ENCODE results near the gene SH3GL2.

The SH3GL2 gene

DNA sequence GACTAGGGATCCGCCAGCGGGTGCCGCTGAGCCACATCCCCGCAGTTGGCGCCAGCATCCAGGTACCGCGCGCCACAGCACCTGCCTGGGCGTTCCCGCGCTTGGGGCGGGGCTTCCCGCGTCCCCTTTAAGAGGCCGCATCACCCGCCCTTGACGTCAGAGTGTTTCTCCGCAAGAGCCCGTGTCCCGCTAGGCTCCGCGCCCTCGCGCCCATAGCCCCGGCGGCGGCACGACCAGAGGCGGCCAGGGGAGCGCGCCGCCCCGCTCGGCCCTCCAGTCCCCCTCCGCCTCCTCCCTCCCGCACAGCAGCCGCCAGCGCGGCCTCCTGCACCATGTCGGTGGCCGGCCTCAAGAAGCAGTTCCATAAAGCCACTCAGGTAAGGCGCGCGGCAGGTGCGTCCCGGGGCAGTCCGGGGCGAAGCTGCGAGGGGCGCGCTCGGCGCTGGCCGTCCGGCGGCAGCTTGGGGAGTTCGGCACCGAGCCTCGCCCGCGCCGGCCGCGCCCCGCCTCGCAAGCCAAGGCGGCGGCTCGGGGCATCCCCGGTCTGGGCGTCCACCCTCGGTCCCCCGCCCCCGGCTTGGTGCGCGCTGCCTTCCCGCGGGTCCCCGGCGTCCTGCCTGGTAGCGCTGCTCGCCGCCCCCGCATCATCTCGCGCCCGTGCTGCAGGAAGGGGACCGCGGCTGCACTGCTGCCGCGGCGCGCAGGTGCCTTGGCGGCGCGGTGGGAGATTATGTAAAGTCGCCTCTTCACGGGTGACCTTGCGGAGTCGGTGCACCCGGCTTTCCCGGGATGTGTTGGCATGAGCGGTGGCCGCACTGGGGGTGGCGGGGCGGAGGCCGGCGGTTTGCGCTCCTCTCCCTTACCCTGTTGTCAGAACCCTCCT lies at the start of gene SH3GL2:
Gene SH3GL2, plus strand, starts transcription at position 156 of the 883 bp plus-strand sequence.
- Mint-ChIP-seq H3K4me1 (peaks cover 6% of the 10 kb centered on the region), H3K4me3 (no peak within 1 kb of the TSS), H3K27ac (no peak within 1 kb of the TSS), H3K9me3 (peaks cover 8% of the 10 kb centered on the region), H3K36me3 (no peaks in the 10 kb centered on the region)
- peak; percentile 16 for ATAC-seq
- DNase-seq (ENCODE audit: low spot score in 2 of 2) = no peak

DNA sequence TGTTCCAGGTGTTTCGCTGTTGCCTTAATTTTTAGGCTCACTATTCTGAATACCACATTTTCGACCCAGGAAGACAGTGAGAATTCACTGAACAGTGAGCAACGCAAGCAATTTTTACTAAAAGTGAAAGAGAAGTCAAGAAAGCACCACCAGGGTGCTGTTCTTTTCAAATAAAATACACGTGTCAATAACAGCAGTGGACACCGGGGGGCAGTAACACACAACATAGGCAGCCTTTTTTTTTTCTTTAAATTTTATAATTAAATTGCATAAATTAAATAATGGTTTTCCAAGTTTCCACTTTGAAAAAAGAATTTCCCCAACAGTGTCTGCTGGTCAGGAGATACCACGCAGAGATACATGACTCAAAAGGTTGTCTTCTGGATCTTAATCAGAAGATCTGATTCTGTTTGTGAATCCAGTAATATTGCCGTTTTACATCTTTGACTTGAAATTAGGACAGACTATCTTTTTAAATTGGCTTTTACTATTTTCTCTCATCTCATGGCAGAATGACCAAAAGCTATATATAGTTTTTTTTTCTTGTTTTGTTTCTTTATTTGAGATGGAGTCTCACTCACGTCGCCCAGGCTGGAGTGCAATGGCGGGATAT lies 47.1 kb upstream of the SH3GL2 start:
- no peak overlapping the region for H3K4me3 Mint-ChIP-seq
- ATAC-seq = no peak

DNA sequence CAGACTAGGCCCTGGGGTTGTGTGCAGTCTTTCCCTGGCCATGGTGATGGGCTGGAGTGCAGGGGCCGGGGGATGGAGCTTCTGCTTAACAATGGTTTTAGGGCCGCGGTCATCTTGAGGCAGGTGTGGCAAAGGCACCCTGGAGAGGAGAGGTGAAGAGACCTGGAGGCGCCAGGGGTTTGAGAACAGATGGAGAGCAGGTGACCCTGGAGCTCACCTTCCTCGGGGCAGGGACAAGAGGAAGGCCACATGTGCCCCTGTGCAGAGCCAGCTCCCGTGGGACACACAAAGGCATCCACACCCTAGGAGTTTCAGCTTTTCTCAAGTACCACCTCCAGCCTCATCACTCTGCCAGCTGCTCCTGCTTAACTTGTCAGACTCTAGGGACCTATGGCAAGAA lies 46.4 kb upstream of the SH3GL2 start:
- ATAC-seq = no peak
- Mint-ChIP-seq H3K4me1 (no peaks in the 10 kb centered on the region), H3K4me3 (no peak overlapping the region), H3K27ac (no peak overlapping the region), H3K36me3 (no peaks in the 10 kb centered on the region), H3K9me3 (peaks cover 7% of the 10 kb centered on the region)
- DNase-seq (ENCODE audit: low spot score in 2 of 2) = no peak

More for the DNA sequence above, 47.1 kb upstream of the SH3GL2 start:
- Mint-ChIP-seq H3K36me3 (no peaks in the 10 kb centered on the region), H3K9me3 (peaks cover 9% of the 10 kb centered on the region), H3K27ac (no peak overlapping the region), H3K4me1 (no peaks in the 10 kb centered on the region)
- DNase-seq (ENCODE audit: low spot score in 2 of 2) = no peak

DNA sequence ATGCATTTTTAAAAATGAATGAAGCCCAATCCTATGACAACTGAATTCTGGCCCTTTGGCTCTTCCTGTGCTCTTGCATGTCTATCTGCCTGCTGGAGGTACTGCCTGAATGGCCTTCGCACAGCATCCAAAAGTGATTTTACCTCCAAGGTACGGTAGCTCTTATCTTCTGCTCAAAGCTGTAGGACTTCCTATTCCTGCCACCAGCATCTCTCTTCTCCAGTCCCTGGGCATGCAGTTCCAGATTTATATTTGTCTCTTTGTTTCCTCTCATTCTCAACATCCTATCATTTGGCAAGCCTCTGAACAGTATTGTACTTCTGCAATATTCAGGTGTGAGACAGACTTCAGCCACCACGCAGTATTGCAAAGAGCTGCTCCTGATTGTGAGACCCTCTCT lies 43.7 kb upstream of the SH3GL2 start:
- Mint-ChIP-seq H3K36me3 (no peaks in the 10 kb centered on the region), H3K9me3 (peaks cover 6% of the 10 kb centered on the region), H3K4me3 (no peak overlapping the region), H3K4me1 (no peaks in the 10 kb centered on the region), H3K27ac (no peak overlapping the region)
- DNase-seq (ENCODE audit: low spot score in 2 of 2) (no peak), ATAC-seq (no peak)

DNA sequence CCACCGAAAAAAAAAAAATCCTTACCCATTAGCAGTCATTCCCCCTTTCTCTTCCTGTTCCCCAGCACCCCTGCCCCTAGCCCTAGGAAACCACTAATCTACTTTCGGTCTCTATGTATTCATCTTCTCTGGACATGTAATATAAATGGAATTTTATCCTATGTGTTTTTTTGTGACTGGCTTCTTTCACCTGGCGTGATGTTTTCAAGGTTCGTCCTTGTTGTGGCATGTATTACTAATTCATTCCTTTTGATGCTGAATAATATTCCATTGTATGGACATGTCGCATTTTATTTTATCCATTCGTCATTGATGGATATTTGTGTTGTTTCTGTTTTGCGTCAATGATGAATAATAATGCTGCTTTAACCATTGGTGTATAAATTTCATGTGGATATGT lies 42.8 kb upstream of the SH3GL2 start:
- H3K4me1 Mint-ChIP-seq = no peaks in the 10 kb centered on the region
- peaks cover 11% of the 10 kb centered on the region for H3K9me3 Mint-ChIP-seq
- H3K36me3 Mint-ChIP-seq = no peaks in the 10 kb centered on the region
- DNase-seq (ENCODE audit: low spot score in 2 of 2) = no peak
- no peak overlapping the region for H3K27ac Mint-ChIP-seq
- ATAC-seq = no peak
- no peak overlapping the region for H3K4me3 Mint-ChIP-seq

DNA sequence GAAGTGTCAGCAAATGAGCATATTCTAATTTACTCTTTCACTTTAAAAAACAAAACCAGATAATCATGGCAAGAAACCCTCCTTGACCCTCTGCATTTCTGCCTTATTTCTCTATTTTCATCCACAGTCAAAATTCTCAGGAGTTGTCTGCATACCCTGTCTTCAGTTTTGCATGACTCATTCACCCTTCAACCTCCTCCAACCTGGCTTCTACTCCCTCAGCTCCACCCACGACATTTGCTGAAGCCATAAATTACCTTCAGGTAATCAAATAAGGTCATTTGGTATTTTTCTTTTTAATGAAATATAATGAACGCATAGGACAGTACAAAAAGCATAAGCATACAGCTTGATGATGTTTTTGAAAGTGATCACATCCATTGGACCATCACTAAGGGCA lies 27.8 kb upstream of the SH3GL2 start:
- H3K4me3 Mint-ChIP-seq = no peak overlapping the region
- no peaks in the 10 kb centered on the region for H3K4me1 Mint-ChIP-seq
- H3K9me3 Mint-ChIP-seq = peaks cover 7% of the 10 kb centered on the region
- ATAC-seq (no peak), DNase-seq (ENCODE audit: low spot score in 2 of 2) (no peak)
- no peak overlapping the region for H3K27ac Mint-ChIP-seq
- no peaks in the 10 kb centered on the region for H3K36me3 Mint-ChIP-seq

DNA sequence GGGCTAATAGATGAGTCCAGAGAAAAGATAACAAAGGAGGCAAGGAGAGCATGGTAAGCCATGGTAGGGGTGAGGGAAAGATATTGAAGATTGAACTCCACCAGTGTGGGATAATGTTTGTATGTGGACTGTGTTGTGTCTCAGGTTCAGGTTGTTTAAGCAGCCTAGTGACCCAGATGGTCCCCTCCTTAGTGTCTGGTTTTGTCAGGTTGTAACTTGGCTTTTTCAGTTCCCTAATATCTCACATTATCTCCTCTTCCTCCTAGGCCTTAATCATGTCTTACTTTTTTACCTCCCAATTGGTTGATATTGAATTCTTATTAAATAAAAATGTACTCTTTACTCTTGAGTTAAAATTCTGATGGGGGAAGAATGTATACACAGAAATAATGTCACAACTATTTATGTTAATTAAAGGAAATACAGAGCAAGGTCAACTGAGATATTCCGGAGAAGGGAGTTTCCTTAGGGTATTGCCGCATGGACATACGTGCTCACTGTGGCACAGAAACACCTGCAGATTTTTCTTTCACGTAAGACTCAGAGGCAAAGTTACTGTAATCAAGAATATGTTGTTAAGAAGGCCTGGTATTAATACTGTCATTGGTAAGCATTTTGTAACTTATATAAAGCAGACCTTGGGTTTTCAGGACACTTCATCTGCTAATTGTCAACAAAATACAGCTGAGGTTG lies 23.4 kb upstream of the SH3GL2 start:
- Mint-ChIP-seq H3K4me3 (no peak overlapping the region), H3K27ac (no peak overlapping the region), H3K9me3 (peaks cover 12% of the 10 kb centered on the region), H3K36me3 (no peaks in the 10 kb centered on the region), H3K4me1 (no peaks in the 10 kb centered on the region)
- no peak for DNase-seq (ENCODE audit: low spot score in 2 of 2)
- no peak for ATAC-seq

DNA sequence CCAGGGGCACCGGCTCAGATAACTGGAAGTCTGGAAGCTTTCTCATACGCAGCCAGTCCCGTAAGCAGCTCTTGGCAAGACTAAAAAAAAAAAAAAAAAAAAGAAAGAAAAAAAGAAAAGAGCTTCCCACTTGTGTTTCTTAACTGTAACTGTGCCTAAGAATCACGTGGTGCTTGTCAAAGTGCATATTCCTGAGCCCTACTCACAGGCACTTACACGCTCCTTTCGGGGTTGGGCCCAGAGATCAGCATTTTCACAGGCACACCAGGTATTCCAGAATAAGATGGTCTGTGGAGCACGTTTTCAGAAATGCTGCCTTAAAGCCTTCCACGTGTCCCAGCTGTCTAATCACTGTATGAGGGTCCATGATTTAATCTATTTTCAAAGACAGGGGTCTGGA lies 22.6 kb upstream of the SH3GL2 start:
- DNase-seq (ENCODE audit: low spot score in 2 of 2) (no peak), ATAC-seq (no peak)
- peaks cover 14% of the 10 kb centered on the region for H3K9me3 Mint-ChIP-seq
- H3K4me3 Mint-ChIP-seq = no peak overlapping the region
- no peak overlapping the region for H3K27ac Mint-ChIP-seq
- no peaks in the 10 kb centered on the region for H3K4me1 Mint-ChIP-seq
- H3K36me3 Mint-ChIP-seq = no peaks in the 10 kb centered on the region

DNA sequence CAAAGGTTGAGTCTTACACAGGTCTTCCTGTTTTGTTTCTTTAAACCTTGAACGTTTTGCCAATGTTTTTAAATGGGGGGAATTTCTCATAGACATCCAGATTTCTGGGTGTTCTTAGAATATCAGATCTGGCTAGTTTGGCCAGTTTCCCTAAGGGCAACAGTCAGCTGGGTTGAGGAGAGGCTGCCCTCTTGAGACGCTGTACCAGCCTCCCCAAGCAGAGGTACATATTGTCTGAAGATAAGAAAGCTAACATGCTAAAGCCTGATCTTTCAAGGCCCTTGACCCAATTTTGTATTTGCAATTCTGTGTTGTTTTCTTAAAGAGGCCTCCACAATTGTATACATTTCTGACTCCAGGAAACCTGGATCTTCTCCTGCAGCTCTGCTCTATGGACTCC lies 21.9 kb upstream of the SH3GL2 start:
- Mint-ChIP-seq H3K4me3 (no peak overlapping the region), H3K36me3 (no peaks in the 10 kb centered on the region), H3K9me3 (peaks cover 14% of the 10 kb centered on the region), H3K27ac (no peak overlapping the region), H3K4me1 (no peaks in the 10 kb centered on the region)
- no peak for ATAC-seq
- no peak for DNase-seq (ENCODE audit: low spot score in 2 of 2)

DNA sequence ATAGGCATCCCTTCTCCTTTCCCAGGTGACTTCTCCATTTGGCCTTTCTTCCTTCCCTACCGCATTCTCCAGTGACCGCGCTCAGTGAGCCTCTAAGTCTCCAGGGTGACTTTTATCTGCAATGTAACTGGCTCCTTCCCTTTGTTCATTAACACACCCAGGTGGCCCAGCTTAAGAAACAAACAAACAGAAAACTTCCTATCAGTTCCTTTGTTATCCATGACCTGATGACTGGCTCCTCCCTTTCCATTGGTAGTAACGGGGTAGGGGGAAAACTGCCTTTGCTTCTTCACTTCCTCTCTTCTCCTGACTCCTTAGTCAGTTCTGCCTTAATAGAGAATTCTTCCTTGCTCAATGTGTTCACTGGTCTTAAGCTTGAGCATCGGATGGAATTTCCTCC lies 7.0 kb upstream of the SH3GL2 start:
- Mint-ChIP-seq H3K27ac (no peak overlapping the region), H3K4me1 (no peaks in the 10 kb centered on the region), H3K9me3 (peaks cover 12% of the 10 kb centered on the region), H3K36me3 (no peaks in the 10 kb centered on the region), H3K4me3 (no peak overlapping the region)
- DNase-seq (ENCODE audit: low spot score in 2 of 2) (no peak), ATAC-seq (no peak)

DNA sequence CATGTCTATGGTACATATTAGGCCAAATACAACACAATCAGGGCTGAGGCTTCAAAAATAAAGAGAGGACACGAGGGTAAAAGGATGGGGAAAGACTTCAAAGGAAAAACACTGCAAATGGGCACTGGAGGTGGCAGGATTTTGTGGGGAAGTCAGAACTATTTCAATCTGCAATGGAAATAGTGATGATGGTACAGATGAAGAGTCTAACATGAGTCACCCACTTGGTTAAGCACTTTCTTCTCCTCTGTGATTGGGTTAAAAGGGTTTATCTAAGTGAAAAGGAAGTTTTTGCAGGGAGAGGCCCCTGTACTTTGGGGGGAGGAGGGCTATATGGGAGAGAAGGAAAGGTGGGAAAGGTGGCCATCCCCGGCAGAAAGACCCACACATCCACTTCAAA lies 4.5 kb upstream of the SH3GL2 start:
- DNase-seq (ENCODE audit: low spot score in 2 of 2) (no peak), ATAC-seq (no peak)
- peaks cover 14% of the 10 kb centered on the region for H3K9me3 Mint-ChIP-seq
- no peak overlapping the region for H3K4me3 Mint-ChIP-seq
- H3K27ac Mint-ChIP-seq = no peak overlapping the region
- no peaks in the 10 kb centered on the region for H3K4me1 Mint-ChIP-seq
- no peaks in the 10 kb centered on the region for H3K36me3 Mint-ChIP-seq

DNA sequence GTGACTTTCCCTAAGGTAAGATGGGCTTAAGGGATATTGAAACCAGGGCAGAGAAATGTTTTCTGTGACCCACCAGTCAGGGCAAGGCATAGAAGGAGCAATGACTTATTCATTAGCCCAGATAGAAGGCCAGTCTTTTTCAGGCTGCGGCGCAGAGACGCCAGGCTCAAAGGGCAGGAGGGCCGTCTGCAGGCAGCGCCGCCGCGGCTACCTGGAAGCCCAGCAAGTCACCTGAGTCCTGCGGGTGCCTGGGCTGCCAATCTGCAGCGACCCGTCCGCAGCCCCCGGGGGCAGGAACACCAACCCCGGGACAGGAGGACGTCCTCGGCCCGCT lies 322 bp upstream of the SH3GL2 start:
- Mint-ChIP-seq H3K27ac (no peak overlapping the region), H3K4me1 (peaks cover 6% of the 10 kb centered on the region), H3K36me3 (no peaks in the 10 kb centered on the region)

DNA sequence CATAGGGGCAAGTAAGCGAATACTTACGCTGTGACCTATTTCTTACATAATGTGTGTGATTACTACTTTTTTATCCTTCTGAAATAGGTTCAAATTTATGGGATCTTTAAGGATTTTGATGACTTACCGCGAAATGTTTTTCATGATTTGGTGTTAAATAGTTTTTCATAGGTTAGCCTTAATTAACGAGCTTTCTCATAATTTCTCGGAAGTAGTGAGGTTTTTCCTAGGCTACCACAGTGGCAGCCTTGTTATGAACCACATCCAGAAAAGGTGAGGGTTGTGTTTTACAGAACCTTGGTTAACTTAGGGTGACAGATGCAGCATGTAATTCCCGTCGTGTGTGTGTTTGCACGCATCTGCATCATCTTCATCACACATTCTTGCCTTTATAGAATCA lies 1.3 kb downstream of the SH3GL2 start:
- ATAC-seq (no peak), DNase-seq (ENCODE audit: low spot score in 2 of 2) (no peak)
- Mint-ChIP-seq H3K4me1 (peaks cover 6% of the 10 kb centered on the region), H3K9me3 (peaks cover 4% of the 10 kb centered on the region), H3K36me3 (no peaks in the 10 kb centered on the region), H3K27ac (no peak overlapping the region), H3K4me3 (no peak overlapping the region)

More for the DNA sequence above, 322 bp upstream of the SH3GL2 start:
- Mint-ChIP-seq H3K4me3 (no peak overlapping the region), H3K9me3 (peaks cover 9% of the 10 kb centered on the region)
- ATAC-seq (no peak), DNase-seq (ENCODE audit: low spot score in 2 of 2) (no peak)

DNA sequence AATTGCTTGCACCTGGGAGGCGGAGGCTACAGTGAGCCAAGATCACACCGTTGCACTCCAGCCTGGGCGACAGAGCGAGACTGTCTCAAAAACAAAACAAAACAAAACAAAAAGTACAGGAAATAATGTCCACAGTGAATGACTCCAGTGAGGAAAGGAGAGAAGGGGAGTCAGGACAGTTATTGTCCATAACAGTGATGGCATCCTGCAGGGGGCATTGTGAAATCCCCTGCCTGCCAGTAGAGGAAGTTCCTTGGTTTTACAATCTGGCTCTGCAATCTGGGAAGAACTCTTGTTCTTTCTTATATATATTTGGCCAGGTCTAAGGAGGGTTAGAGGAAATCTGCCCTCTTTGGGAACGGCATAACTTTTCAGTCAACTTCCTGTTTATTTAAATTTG lies 8.2 kb downstream of the SH3GL2 start:
- ATAC-seq (no peak), DNase-seq (ENCODE audit: low spot score in 2 of 2) (no peak)
- no peaks in the 10 kb centered on the region for H3K4me1 Mint-ChIP-seq
- H3K27ac Mint-ChIP-seq = no peak overlapping the region
- H3K9me3 Mint-ChIP-seq = peaks cover 7% of the 10 kb centered on the region
- no peaks in the 10 kb centered on the region for H3K36me3 Mint-ChIP-seq
- H3K4me3 Mint-ChIP-seq = no peak overlapping the region

DNA sequence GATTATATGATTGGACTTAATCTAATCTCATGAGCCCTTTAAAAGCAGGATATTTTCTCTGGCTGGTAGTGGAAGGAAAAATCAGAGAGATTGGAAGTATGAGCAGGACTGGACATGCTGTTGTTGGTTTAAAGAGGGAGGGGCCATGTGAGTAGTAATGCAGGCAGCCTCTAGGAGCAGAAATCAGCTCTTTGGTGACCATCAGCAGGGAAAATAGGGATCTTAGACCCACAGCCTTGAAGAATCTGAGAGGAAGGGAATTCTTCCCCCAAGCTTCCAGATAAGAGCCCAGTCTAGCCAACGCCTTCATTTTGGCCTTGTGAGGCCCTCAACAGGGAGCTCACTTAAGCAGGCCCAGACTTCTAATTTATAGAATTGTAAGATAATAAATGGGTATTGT lies 9.5 kb downstream of the SH3GL2 start:
- no peak overlapping the region for H3K4me3 Mint-ChIP-seq
- DNase-seq (ENCODE audit: low spot score in 2 of 2) = no peak
- no peak for ATAC-seq
- H3K36me3 Mint-ChIP-seq = no peaks in the 10 kb centered on the region
- peaks cover 7% of the 10 kb centered on the region for H3K9me3 Mint-ChIP-seq
- no peak overlapping the region for H3K27ac Mint-ChIP-seq
- no peaks in the 10 kb centered on the region for H3K4me1 Mint-ChIP-seq

DNA sequence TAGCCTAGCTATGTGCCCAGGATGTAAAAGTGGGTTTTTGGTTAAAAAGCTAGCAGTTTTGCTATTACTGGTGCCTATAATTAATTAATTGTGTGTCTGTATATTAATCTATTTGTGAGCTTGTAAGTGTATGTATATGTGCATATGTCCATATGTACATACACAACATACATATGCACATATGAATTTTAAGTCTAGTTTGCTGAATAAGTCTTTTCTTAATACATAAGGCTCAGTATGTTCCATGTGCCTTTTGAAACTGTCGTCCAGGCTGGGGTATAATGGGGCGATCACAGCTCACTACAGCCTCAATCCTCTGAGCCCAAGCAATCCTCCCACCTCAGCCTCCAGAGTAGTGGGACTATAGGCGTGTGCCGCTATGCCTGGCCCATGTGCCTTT lies 10.1 kb downstream of the SH3GL2 start:
- Mint-ChIP-seq H3K27ac (no peak overlapping the region), H3K4me3 (no peak overlapping the region), H3K4me1 (no peaks in the 10 kb centered on the region), H3K36me3 (no peaks in the 10 kb centered on the region), H3K9me3 (peaks cover 7% of the 10 kb centered on the region)
- ATAC-seq = no peak
- DNase-seq (ENCODE audit: low spot score in 2 of 2) = no peak

All from stimulated activated effector memory CD8-positive, alpha-beta T cell treated with anti-CD3 and anti-CD28 coated beads, Interleukin-12 subunit alpha, Interleukin-12 subunit beta, amount 100 ng/mL, for 72 hours (primary cell).